HG02938 (cell line): ENCODE data around the gene ACOT9.
"Not testable (repeated sequence)": the region's sequence is repeated elsewhere in the genome, so short reads cannot be mapped to it uniquely, and the experiment has no call there.

Experiments used
- ATAC-seq: cut with Tn5 transposase; IDR thresholded peaks from one replicate; pipeline ENCODE4 v1.9.1; 2021; ENCODE audit warnings: mild to moderate bottlenecking, moderate library complexity; ENCODE audit not compliant: unreplicated experiment

The ACOT9 gene

DNA sequence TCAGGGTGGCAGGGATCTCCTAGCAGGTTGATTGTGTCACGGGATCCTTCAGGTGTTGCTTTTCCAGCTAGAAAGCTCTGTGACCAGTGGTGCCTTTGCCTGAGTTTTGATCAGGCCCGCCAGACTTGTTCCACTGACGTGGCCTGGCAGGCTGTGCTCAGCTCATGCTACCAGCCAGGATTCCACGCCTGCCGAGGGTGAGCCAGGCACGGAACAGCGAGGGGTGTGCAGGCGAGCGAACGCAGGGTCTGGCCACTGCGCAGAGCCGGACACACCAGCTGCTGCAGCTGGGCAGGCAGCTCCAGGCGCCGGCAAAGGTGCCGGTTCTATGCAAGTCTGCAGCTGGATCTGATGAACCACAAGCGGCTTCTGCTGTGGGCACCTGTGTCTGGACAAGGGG, 22.8 kb upstream of the ACOT9 start:
- ATAC-seq = no peak

DNA sequence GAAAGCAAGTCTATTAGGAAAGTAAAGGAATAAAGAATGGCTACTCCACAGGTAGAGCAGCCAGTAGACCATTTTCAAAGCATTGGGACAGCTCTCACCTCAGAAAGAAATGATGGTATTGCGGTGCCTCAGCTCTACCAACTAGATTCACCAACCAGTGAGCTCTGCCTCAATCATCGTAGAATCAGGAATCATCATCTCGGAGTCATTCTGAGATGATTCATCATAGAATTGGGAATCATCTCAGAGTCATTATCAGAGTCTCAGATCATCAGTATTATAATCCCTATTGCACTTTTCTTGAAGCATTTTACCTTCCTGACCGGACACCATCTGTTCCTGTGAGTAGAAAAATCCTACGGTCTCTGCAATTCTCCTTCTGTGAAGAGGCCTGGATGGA, 22.4 kb upstream of the ACOT9 start:
- no peak for ATAC-seq

DNA sequence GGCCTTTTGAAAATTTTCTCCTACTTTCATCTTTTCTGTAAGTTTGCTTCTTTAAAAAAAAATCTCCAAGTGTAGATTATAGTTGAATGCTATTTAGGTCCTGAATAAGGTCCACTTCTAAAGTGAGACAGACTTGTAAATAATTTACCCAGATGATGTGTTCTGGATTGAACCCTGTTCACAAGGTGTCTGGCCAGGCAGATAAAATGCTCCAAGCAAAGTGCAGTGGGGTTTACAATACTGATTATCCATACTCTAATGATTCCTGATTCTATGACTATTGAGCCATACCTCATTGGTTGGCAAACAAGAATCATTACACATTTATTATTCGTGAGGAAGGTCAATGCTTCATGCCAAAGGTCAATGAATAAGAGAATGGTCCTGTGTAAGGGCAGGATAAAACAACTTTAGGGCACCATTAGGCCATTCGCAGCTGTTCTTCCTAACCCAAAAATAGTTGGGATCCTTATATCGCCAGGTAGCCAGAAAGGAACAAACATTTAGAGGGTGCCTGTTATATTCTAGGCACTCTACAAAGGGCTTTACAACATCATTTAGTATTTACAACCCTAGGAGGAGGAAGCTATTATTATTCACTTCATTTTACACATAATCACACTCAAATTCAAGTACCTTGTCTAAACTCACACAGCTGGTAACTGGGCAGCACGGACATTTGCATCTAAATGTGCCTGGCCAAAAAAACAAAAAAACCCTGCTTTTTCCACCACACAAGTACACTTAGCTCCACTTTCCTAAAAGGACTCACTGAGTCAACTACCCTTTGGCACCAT, 21.3 kb upstream of the ACOT9 start:
- no peak for ATAC-seq

DNA sequence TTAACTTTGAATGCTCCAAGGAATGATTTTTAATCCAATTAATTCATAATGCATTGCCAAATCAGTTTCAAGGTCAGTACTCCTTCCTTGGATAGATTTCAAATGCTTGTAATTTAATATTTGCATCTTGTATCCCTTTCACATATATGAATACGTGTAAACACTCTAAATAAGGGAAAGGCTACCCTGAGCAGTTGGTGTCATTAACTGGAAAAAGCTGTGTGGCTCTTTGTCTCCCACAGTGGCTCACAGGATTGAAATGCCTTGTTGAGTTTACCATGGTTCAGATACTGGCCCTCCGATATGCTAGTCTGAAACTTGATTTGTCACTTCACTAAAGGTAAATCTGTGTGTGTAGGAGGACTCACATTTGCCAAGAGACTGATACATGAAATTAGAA, 16.7 kb upstream of the ACOT9 start:
- no peak for ATAC-seq

DNA sequence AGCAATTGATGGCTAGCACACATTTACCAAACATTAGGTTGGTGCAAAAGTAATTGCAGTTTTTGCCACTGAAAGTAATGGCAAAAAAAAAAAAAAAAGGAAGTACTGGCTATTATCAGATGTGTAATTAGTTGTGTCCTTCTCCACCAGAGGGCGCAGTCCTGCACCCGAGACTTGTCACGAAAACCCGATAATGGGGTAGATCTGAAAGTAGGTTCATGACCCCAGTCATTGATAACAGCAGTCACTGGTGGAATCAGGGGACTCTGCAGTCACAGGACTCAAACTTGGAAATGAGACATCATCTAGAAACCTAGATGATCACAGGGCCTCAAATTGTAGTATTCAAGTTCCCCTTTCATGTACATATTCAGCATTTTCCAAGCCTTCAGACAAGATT, 13.1 kb upstream of the ACOT9 start:
- peak; percentile 71 for ATAC-seq

DNA sequence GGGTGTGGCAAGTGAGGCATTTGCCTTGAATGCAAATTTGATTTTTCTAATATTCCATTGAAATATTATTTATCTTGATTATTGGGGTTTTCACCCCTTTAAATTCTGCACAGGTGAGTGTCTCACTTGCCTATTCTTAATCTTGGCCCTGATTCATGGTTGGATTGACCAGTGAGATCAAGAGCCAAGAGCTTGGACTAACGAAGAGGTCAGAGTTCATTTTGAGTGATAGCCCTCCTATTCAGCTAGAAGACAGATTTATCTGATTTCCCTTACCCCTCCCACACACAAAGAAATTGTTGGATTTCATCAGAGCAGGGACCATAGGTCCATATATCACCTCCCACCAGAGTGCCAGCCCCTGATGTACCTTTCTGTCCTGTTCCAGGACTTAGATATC, 11.6 kb upstream of the ACOT9 start:
- no peak for ATAC-seq

DNA sequence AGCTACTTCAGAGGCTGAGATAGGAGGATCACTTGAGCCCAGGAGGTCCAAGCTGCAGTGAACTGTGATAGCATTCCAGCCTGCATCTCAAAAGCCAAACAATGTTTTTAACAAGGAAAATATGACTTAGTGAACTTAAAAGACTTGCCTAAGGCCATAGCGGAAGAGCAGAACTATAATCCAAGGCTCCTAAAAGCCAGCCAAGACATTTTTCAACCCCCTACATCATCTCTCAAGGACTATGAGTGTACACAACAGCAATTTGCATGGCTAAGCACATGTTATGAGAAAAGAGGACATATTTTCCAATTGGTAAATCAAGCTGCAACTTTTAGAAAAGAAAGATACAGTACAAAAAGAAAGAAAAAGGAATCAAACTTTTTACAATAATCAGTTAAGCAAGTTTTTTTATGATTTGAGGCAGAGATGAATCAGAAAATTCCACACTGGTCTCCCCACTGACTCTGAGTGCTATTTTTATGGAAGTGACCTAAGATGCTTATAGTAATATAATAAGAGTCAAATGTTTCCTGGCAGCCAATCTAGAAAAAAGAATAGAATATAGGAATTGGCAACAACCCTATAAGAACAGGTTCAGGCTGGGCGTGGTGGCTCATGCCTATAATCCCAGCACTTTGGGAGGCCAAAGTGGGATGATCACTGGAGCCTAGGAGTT, 9.8 kb upstream of the ACOT9 start:
- no peak for ATAC-seq

DNA sequence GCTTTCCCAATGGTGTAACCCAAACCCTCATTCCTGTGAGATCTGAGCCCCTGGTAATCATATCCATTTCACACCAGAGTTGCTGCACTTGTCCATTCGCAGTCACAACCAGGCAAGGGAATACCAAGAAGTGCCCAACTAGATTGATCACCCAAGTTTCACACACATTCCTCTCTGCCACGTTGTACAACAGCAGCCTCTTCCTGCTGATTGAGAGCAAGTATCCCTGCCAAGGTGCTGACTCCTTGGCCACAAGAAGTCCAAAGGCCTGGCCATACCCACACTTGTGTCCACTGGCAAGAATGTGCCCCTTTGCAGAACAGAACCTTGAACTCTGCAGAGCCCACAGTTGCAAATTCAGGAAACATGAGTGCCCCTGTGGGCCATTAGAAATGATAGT, 6.5 kb upstream of the ACOT9 start:
- ATAC-seq = no peak

DNA sequence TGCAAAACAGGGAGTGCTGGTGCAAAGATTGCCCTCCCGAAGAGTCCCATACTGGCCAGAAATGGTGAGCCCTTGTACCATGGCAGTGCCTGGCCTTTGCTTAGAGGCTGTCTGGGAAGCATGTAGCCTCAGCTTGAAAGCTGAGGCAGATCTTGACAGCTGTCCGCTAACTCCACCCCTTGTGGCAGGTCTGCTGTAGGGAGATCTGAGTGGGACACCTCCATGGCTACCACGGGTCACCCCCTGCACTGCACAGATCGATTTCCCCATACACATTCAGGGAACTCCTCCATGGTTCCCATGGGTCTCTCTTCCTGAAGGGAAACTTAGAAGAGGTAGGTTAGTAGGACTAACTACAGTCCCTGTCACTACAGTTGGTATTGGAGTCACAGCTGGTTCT, 6.1 kb upstream of the ACOT9 start:
- no peak for ATAC-seq

DNA sequence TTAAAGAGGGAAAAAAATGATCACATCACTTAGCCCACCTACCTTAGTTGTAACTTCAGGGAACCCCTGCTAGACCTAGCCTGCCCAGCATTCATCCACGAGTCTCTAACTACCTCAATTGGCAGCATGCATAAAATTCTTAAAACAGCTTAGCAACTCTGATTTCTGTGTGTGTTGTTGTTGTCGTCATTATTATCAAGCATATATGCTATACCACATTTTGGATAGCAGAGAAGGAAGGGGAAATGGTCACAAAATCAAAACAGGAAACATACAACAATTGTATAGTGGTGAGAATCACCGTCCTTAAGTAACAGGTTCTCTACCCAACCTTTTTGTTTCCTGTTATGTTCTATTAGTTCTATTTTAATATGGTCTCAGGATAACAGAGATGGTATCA, 2.7 kb upstream of the ACOT9 start:
- no peak for ATAC-seq

DNA sequence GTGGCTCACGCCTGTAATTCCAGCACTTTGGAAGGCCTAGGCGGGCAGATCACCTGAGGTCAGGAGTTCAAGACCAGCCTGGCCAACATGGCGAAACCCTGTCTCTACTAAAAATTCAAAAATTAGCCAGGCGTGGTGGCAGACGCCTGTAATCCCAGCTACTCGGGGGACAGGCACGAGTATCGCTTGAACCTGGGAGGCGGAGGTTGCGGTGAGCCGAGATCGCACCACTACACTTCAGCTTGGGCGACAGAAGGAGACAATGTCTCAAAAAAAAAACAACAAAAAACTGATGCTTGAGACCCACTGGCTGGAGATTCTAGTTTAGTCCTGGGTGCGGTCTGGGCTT, 521 bp upstream of the ACOT9 start:
- ATAC-seq = not testable (repeated sequence)

DNA sequence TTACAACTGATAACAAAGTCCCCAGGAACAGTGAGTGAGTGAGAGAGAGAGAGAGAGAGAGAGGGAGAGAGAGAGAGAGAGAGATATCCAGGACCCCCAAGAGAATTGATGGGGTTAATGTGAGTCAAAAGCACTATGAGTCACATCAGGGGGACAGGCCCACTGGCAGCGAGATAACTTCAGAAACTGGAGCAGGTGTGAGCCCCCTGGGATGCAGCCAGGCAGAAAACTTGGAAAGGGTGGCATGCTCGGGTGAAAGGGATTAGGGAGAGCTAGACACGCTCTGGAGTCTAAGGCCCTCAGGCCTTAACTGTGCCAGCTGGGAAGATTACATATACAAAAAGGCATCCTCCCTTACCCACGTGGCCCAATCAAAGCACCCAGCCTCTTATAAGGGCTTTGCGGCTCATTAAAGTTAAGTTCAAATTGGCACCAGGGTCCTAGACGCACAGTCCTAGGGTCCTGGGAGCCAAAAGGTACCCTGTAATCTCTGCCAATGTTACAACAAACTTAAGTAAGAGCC, 841 bp downstream of the ACOT9 start:
- ATAC-seq = no peak

DNA sequence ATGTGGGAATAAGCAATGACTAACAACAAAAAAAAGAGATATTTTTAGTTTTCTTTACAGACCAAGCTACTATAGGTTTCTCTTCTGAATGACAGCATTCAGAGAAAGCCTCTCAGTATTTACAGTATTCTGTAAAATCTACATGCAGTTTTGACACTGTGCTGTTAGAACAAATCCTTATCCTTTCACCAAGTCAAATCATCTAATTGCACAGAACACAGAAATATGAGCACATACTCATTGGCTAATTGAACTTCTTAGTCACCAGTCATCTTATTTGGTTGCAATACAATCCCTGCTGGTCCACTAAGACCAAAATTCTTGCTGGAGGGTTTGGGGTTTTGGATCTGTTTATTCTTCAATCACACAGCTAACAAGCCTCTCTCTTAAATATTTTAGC, 5.7 kb downstream of the ACOT9 start:
- no peak for ATAC-seq

DNA sequence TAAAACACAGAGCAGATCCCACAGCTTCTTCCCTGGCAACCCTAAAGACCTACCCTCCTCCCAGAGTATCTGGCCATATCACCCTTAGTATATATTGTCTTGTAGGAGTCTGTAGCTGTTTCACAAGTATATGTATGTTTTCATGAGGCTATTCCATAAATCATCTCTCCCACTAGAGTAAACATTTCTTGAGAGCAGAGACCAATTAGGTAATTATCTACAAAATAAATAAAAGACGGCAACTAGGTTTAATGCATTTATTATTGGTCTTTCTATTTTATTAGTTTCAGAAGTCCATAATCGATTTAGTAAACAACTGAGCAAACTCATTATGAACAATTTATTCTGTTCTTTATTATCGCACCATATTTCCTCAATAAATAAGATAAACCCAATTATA, 7.0 kb downstream of the ACOT9 start:
- ATAC-seq = no peak

DNA sequence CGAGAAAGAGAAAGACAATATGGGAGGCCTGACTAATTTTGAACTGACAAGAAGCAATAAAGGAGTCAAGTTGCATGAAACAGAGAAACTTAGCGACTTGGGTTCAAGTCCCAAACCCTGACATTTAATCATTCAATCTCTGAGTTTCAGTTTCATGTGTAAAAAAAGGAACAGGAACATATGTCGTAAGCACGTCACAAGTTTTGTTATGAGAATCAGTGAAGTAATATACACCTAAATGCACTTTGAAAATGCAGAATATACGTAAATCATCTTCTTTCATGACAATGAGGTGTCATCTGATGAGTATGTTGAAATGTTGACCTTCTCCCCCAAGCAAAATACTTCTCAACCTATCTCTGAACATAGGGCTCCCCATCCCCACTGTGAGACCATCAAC, 10.4 kb downstream of the ACOT9 start:
- peak; percentile 89 for ATAC-seq

DNA sequence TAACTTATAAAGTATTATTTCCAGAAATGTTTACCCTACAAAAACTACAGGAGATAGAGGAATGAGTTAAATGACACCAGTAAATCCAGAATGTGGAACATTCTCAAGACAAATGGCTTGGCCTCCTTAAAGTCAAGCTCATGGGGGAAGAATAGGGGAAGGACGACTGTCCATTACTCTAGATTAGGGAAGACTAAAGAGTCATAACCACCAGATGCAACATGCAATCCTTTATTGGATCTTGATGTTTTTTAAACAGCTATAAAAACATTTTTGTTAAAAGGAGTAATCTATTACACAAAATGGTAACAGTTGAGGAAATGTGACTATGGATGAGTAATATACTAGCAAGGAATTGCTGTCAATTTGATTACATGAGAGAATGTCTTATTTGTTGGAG, 11.1 kb downstream of the ACOT9 start:
- ATAC-seq = no peak

DNA sequence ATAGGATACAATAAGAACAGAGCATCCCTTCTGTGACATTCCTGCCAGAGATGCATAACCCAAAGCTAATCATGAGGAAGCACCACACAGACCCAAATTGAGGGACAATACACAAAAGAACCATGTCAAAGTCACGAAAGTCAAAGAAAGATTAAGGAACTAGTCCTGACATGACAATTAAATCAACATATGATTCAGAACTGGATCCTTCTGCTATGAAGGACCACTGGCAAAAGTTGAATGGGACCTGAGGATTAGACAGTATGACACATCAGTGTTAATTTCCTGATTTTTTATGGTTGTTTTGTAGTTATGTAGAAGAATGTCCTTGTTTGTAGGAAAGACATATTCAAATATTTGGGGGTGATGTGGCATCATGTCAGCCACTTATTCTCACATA, 13.9 kb downstream of the ACOT9 start:
- no peak for ATAC-seq

DNA sequence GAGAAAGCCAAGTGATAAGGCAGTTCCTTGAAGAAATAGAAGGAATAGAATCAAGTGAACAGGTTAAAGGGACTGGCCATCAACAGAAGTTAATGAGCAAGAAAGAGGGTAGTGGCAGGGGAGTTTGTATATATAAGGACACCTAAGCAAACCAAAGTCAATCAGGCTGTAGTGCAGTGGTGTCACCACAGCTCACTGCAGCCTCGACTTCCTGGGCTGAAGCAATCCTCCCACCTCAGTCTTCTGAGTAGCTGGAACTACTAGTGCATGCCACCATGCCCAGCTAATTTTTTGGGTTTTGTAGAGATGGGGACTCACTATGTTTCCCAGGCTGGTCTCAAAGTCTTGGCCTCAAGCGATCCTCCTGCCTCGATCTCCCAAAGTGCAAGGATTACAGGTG, 15.9 kb downstream of the ACOT9 start:
- no peak for ATAC-seq

DNA sequence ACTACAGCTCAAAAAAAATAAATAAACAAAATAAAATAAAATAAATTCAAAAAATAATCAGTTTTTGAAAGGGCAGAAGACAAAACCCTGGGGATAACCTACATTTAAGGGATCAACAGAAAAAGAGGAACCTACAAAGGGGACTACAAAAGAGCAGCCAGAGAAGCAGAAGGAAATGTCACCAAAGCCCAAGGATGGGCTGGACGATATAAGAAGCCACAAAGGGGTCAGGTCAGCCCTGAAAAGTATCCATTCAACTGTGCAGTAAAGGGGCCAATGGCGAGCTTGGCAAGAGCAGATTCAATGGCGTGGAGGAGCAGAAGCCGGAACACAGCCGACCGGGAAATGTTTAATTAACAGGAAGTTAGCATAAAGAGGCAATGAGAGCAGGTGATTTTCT, 16.9 kb downstream of the ACOT9 start:
- no peak for ATAC-seq

DNA sequence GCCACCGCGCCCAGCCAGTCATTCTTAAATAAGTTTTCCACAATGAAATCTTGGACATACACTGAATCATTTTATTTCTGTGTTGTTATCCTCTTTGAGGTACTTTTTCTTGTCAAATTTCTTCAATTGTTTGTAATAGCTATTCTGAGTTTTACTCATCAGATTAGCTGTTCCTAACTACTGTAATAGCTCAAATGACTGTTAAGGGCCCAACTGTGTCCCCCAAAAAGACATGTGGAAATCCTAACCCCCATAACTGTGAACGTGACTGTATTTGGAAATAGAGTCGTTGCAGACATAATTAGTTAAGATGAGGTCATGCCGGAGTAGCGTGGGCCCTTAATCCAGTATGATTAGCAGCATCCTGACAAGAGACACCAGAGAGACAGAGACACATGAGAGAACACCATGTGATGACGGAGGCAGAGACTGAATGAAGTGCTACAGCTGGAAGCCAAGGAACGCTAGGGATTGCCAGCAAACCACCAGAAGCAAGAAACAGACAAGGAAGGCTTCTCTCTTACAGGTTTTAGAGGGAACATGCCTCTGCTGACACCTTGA, 22.9 kb downstream of the ACOT9 start:
- ATAC-seq = no peak

DNA sequence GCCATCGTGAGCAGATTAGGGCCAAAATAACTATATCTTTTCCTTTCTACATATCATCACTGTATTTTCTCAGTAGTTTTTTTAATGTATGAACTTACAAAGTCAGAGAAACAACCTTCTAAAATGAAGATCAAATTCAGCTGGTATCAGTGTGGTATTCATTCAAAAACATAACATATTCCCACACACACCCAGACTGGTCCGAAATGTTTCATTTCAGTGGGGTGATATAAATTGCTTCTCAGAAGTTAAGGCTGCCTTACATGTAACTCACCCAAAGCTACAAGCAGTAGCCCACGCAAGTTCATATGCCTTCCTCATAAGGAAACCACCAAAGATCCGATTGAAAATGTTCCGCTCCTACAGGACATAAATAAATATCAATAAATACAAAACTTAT, 37.8 kb downstream of the ACOT9 start:
- ATAC-seq = no peak

DNA sequence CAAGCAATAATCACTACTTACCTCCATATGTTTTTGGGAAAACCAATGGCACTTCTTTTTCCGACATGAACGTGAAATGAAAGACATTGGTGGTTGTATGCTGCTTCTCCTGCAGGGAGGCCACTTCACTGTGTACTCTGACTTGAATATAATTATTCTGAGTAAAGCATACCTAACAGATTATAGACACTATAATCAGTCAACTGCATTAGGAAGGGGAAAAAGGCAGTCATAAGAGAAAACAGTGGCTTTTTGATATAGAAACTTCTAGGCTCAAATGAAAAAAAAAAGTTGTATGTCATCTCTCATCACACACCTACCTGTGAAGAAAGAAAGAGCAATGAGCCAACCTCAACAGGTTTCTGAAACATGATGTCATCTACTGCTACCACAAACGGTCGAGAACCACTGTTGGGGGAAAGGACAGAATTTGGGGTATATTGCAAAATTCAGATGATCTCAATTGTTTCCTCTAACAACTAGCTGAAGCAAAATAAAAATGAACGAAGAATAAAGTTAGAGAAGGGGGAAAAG, 38.3 kb downstream of the ACOT9 start:
- no peak for ATAC-seq
